Right lobe of liver (tissue), 4 donors: Measurements from ENCODE around the gene HLA-DPA1.

ENCODE experiments used
- POLR2A ChIP-seq: fragments of 450-650 bp; IDR thresholded peaks from one replicate; pipeline ENCODE4 v1.6.1; 2017; ENCODE audit warnings: antibody characterized with exemption, mild to moderate bottlenecking
- TF ChIP-seq, protein P1 (sequence below), 4 donors: fragments of 200-600 bp in 3 of 4; fragments of 450-650 bp in 1 of 4; IDR thresholded peaks; one replicate each; pipeline versions ENCODE4 v1.5.1 to v1.8.0; 2016 to 2022; ENCODE audit warnings: antibody characterized with exemption in 4 of 4, mild to moderate bottlenecking in 2 of 4
- donor health status: DM: no; HTN: no; CAD: no.
- donor health status: DM: no; HTN: no; CAD: no.
- donor health status: DM: no; HTN: yes; CAD: no.

DNA sequence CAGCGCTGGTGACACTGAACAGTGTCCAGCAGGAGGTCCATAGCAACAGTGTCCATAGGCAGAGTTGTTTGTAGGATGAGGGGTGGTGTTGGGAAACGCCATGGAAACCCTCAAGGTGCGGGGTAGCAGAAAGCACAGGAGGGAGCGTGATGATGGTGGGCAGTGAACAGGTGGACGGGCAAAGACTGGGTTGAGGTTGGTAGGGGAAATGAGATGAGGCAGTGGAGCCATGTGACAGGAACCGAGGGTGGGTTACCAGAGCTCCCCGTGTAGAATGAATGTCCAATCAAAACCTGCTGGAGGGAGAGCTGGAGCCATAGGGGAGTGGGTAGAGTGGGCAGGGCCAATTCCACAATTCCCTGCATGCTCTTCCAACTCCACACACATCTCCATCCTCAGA lies 40.3 kb upstream of the HLA-DPA1 start:
- TF ChIP-seq, protein P1, sequence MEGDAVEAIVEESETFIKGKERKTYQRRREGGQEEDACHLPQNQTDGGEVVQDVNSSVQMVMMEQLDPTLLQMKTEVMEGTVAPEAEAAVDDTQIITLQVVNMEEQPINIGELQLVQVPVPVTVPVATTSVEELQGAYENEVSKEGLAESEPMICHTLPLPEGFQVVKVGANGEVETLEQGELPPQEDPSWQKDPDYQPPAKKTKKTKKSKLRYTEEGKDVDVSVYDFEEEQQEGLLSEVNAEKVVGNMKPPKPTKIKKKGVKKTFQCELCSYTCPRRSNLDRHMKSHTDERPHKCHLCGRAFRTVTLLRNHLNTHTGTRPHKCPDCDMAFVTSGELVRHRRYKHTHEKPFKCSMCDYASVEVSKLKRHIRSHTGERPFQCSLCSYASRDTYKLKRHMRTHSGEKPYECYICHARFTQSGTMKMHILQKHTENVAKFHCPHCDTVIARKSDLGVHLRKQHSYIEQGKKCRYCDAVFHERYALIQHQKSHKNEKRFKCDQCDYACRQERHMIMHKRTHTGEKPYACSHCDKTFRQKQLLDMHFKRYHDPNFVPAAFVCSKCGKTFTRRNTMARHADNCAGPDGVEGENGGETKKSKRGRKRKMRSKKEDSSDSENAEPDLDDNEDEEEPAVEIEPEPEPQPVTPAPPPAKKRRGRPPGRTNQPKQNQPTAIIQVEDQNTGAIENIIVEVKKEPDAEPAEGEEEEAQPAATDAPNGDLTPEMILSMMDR (IDR thresholded peaks at IDR 0.05): no peak
- no peak for TF ChIP-seq POLR2A
